ENCODE results near the gene LARP1. TPM values are rescaled to one million over a fixed set of nuclear protein-coding genes. Genes with fewer than 3 reads are reported as not detected.

LARP1 gene
- total RNA-seq, 1 donor from 2014 or later, result 249 TPM

DNA sequence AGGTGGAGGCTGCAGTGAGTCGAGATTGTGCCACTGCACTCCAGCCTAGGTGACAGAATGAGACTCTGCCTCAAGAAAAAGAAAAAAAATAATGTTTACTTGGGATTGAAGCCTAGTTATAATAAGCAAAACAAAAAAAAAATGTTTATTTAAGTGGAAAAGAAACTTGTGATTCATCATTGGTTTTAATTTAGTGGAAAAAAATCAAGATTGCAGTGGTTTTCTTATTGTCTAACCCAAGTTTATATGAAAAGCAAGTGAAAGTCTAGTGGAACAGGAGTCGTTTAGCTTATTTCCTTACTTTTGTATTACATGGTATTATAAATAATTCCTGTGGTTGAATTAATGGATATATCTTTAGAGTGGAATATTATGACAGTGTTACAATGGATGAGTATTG lies 111.7 kb downstream of the LARP1 start:
- TF ChIP-seq, protein P1, sequence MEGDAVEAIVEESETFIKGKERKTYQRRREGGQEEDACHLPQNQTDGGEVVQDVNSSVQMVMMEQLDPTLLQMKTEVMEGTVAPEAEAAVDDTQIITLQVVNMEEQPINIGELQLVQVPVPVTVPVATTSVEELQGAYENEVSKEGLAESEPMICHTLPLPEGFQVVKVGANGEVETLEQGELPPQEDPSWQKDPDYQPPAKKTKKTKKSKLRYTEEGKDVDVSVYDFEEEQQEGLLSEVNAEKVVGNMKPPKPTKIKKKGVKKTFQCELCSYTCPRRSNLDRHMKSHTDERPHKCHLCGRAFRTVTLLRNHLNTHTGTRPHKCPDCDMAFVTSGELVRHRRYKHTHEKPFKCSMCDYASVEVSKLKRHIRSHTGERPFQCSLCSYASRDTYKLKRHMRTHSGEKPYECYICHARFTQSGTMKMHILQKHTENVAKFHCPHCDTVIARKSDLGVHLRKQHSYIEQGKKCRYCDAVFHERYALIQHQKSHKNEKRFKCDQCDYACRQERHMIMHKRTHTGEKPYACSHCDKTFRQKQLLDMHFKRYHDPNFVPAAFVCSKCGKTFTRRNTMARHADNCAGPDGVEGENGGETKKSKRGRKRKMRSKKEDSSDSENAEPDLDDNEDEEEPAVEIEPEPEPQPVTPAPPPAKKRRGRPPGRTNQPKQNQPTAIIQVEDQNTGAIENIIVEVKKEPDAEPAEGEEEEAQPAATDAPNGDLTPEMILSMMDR (IDR thresholded peaks at IDR 0.05; ENCODE audit: unreplicated experiment), result no peak
- H3K27ac Mint-ChIP-seq, result no peak overlapping the region
- no peak overlapping the region for H3K4me3 Mint-ChIP-seq
- no peaks in the 10 kb centered on the region for H3K4me1 Mint-ChIP-seq
- no peaks in the 10 kb centered on the region for H3K9me3 Mint-ChIP-seq
- H3K36me3 Mint-ChIP-seq, result peaks cover 49% of the 10 kb centered on the region
- DNase-seq (ENCODE audit: low spot score in 2 of 2, unreplicated experiment in 2 of 2), result no peak
- H3K27me3 Mint-ChIP-seq (ENCODE audit: low read depth), result no peaks in the 10 kb centered on the region

Small RNA genes lying within 50 kb of the gene (microRNA-seq; reads per million reads assigned to microRNA genes)
- not detected for gene MIR378H

Other genes starting within 250 kb of the LARP1 start
- gene FAXDC2, start 95.2 kb downstream of the LARP1 start, total RNA-seq, result 30.6 to 33.9 TPM (median 33.8 TPM) in 3 replicates
- 54.4 to 58.3 TPM (median 54.6 TPM) in 3 replicates for gene CNOT8, start 103.2 kb downstream of the LARP1 start, total RNA-seq
- gene GEMIN5, start 182.8 kb downstream of the LARP1 start, total RNA-seq, result 21.9 to 25.0 TPM (median 22.0 TPM) in 3 replicates
- gene MRPL22, start 185.7 kb downstream of the LARP1 start, total RNA-seq, result 36.0 to 46.4 TPM (median 41.7 TPM) in 3 replicates

All from mesothelial cell of epicardium (in vitro differentiated cells).